ENCODE measurements around the gene GABRG1.

DNA sequence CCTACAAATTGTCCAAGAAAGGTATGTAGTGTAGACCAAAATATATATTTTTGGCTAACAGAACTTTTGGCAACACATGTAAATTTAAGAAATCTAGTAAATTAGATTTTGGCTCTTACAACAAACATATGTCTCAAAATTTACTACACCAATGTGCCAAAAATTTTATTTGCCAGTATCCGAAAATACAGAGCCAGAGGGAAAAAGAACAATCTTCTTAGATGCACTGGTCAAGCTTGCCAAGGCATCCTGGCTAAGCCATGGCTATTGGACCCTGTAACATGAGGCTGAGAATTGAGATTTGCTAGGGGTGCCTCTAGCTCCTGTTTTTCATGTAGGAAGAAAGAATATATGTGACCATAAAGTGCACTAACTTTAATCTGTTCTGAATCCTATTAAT lies 91.8 kb downstream of the GABRG1 start:
- TF ChIP-seq EZH2 (IDR thresholded peaks at IDR 0.05) (no peak), POLR2AphosphoS5 (IDR thresholded peaks at IDR 0.05; ENCODE audit: borderline replicate concordance, low read depth, low read length) (no peak), FOXP2 (optimal IDR thresholded peaks at IDR 0.05; ENCODE audit: control extremely low read depth, extremely low read length, insufficient read depth) (no peak)
